Hematopoietic multipotent progenitor cell (in vitro differentiated cells): Measurements from ENCODE around the gene WASF2. TPM values are rescaled to one million over a fixed set of nuclear protein-coding genes. Genes with fewer than 3 reads are reported as not detected.
A peak's percentile ranks its signal among the peaks of the same experiment; 100 is the strongest.

Experiments used
- DNase-seq, 3 donors: peaks; one replicate each; pipeline ENCODE4 v3.0.0-alpha.2; 2011 to 2015; ENCODE audit warnings: low read depth in 2 of 3, low spot score in 2 of 3
- total RNA-seq: library from RNA; depleted of rRNA; stranded (reverse); fragments of >200 nt; gene quantifications from one replicate; pipeline ENCODE4 v1.2.3, GENCODE V29; 2012

Gene WASF2
- total RNA-seq, 1 donor: 43.9 TPM

DNA sequence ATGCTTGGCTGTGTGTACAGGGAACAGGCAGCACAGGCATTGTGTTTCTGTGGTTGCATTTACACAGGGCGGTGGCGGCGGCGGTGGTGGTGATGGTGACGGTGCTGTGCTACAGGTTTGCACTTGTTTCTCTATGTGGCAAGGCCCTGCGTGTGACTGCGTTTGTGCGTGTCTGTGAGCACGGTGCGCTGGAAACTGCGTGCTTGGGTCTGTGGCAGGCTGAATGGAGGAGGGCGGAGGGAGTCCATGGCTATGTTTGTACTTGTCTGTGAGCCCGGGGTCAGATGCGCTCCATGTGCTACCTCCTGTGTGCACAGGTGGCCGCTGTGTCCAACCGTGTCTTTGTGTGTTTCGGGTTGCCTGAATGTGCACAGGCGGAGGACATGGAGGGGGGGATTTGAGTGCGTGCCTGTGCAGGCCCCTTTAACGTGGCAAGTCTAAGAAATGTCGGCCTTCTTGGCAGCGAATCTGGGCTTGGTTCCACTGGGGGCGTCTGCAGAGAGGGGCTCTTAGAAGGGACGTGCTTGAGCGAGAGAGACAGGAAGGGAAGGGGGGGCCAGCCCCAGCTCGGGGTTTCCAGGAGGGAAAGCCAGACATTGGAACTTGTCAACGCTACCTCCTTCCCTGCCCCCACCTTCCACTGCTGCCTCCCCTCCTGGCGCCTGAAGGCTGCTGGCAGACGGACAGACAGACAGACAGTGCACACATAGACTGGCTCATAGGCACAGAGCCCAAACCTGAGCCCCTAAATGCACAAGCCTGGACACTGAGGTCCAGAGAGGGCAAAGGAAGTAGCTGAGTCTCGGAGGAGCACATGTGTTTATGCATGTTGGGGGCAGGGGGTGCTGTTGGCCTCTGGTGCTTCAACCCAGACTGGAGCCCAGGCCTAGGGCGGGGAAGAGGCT lies 32.7 kb upstream of the WASF2 start:
- no peak for DNase-seq

DNA sequence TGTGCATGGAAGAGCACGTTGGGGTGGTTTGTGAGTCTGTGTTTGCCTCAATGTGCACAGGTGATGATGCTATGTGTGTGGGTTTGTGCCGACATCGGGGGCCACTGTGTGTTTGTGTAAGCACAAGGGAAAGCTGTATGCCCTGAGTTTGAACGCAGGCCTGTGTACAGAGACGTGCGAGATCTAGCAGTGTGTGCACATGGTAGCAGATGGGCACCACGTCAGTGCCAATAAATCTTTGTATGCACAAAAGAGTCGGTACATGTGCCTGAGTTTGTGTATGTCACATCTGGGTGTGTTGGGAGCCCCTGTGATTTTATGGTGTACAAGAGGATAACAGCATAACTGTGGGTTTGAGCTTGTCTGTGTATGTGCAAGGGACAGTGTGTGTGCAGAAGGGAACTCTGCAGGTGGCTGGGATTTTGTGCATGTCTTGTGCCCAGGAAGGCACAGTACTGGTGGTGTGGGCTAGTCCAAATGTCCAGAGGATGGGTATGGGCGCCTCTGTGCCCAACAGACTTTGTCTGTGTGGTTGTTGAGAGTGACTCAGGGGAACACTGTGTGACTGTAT lies 32.0 kb upstream of the WASF2 start:
- DNase-seq: no peak

DNA sequence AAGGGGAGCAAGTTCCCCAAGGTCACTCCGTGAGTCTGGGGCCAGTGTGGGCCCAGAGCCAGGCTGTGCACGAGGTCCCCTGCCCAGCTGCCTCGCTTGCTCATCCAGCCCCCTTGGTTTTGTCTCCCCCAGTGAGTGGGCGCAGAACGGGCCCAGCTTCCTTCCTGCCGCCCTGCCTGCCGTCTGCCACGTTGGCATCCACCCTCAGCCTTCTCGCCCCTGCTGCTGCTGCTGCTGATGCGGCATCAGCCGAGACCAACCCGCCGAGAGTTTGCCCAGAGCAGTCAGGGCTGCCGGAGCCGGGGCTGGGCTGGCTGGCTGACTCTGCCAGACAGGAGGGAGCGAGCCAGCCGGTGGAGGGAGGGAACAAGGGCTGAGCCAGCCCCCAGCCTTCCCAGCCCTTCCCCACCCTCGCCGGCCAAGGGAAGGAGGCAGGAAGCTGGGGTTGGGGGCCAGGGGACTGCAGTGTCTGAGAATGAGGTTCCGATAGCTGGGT lies 31.4 kb upstream of the WASF2 start:
- DNase-seq: peak in 2 of 3 donors; percentile 64 to 71

DNA sequence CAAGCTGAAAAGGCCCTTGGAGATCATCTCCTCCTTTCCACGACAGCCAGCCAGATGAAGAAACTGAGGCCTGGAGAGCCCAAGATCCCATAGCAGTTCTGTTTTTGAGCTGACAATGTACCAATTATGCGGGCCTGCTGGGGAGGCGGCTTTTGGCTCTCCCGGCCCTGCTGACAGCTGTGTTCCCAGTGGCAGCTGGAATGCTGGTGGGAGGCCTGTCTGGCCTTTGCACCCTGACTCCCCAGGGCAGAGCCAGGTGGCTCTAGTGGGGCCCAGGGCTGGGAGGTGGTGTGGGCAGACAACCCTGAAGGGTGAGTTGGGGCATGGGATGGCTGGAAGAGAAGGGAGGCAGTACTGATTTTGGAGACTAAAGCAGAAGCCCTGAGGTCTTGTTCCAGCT lies 30.7 kb upstream of the WASF2 start:
- DNase-seq: no peak

DNA sequence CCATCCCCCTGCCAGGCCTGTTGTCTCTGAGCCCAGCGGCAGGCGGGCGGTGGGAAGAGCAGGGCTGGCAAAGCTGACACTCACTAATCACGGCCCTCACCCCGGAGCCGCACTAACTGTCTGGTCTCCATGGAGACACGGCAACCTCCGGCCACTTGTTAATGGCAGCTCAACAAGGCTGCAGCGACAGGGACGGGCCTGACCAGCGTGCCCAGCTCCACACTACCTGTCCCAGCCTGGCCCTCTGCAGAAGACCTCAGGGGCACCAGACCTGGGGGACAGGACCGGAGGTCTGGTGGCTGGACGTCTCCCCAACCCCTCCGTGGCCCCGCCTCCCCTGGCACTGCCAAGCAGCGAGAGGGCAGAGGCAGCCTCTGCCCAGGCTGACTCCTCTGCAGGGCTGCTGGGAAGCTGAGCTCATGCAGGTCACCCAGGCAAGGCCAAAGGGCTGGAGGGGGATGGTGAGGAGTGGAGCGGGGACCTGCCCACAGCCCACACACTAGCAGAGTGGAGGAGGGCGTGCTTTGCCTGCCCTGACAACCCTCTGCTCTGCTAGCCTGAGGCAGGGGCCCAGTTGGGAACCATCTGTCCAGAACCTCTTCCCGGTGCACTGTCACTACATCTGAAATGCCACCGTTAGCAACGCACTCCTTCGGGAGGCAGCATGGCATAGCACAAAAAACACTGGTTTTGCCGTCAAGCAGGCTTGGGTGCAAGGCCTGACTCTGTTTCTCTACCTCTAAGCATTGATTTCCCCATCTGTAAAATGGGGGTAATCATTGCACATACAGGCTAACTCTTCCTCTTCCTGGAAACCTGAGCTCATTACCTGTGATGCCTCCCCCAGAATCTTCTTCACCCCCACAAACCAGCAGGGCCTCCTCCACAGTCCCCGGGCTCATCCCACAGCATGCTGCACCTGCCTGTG lies 29.6 kb upstream of the WASF2 start:
- no peak for DNase-seq

DNA sequence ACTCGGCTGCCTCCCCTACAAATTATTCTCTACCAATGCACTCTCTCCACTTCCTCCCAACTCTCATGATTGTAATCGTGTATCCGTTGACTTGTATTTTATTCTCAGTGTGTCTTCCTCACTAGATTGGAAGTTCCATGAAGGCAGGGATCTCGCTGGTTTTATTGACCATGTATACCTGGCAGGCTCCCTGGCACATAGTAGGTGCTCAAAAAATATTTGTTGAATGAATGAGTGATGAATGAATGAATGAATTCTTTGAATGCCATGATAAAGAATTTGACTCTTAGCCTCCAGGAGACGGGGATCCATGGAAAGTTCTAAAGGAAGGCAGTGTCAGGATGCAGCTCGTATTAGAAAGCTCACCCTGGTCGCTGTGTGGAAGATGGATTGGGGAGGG lies 28.8 kb upstream of the WASF2 start:
- DNase-seq: no peak

DNA sequence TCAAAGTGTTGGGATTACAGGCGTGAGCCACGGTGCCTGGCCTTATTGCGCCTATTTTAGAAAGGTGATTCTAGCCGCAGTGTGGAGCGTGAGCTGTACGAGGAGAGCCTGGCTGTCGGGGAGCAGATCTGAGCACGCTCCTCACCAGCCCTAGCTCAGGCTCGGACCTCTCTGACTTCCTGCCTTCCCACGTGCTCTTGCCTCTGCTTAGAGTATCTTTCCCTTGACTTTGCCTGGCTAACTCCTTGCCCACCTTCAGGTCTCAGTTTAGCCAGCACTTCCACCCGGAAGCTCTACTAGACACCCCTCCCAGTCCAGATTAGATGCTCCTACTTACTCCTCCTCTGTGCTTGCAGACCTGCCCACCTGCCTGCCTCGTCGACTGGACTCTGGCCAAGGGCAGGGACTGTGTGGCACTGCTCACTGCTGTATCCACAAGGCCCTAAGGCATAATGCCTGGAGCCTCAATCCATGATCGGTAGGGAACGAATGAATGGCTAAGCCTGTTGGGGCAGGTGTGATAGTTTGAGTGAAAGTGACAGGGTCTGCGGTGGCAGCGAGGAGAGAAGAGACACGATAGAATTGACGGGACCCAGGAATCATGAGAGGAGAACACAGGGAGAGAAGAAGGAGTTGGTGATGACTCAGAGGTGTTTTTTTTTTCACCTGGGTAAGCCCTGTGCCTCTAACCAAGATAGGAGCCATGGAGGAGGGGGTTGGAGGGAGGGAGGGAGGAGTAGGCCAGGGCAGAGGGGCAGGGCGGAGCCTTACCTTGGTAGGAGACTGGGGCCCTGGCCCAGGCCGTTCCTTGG lies 28.1 kb upstream of the WASF2 start:
- no peak for DNase-seq

- DNase-seq: no peak
Measured at GRCh38 chr1:27517301-27517700, 27.3 kb upstream of the WASF2 start.

GRCh38 chr1:27515626-27516025 lies 25.7 kb upstream of the WASF2 start:
- no peak for DNase-seq

GRCh38 chr1:27513958-27514357 lies 24.0 kb upstream of the WASF2 start:
- DNase-seq: no peak

DNA sequence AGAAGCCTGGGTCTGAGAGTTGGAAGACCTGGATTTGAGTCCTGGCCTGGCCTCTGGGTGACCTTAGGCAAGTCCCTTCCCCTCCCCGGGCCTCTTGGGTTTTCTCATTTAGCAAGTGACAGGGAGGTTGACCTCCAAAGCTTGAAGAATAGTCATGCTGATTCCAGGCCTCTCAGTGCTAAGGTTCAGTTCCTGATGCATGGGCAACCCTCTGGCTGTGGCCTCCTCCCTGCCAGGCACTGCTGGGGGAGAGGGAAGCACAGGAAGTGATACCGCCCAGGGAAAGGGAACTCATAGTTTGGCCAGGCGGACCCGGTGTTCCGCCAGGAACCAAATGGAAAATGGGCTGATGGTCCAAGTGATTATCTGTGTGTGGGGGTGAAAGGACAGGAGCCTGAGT lies 23.6 kb upstream of the WASF2 start:
- no peak for DNase-seq

GRCh38 chr1:27509127-27510080 lies 19.4 kb upstream of the WASF2 start:
- no peak for DNase-seq

DNA sequence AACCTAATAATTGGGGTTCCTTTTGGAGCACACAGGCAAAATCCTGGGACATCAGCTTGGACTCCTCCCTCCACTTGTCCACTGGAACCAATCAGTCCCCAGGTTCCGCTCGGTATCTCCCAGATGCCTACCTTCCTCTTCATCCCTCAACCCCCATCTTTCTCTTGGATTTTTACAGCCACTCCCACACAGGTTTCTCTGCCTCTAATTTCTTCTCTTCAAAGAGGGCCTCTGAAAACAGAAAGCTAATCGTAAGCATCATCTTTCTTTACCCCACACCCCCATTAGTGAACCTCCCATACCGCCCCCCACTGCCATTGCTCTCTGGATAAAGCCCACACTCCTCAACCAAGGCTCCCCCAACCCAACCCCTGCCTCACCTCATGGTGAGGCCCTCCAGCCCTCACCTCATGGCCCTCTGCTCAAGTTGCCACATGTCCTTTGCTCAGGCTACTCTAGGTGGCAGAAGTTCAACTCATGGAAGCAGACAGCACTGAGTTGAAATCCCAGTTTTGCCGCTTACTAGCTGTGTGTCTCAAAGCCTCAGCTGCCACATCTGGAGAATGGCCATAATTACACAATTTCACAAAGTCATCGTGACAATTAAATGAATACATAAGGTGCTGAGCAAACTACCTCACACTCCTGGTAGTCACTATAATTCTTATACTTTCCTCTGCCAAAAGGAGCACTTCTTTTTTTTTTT lies 18.1 kb upstream of the WASF2 start:
- DNase-seq: no peak

GRCh38 chr1:27506703-27507102 lies 16.7 kb upstream of the WASF2 start:
- no peak for DNase-seq

DNA sequence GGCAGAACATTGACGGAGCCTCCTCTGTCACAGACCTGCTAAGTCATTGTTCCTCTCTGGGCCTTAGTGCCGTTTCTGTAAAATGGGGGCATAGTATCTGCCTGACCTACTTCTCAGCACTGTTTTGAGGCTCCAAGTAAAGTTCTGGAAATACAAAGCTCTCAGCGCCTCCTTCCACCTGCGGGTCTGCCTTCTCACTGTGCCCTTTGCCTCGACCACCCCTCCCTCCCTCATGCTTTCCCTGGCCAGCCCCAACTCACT lies 15.4 kb upstream of the WASF2 start:
- no peak for DNase-seq

DNA sequence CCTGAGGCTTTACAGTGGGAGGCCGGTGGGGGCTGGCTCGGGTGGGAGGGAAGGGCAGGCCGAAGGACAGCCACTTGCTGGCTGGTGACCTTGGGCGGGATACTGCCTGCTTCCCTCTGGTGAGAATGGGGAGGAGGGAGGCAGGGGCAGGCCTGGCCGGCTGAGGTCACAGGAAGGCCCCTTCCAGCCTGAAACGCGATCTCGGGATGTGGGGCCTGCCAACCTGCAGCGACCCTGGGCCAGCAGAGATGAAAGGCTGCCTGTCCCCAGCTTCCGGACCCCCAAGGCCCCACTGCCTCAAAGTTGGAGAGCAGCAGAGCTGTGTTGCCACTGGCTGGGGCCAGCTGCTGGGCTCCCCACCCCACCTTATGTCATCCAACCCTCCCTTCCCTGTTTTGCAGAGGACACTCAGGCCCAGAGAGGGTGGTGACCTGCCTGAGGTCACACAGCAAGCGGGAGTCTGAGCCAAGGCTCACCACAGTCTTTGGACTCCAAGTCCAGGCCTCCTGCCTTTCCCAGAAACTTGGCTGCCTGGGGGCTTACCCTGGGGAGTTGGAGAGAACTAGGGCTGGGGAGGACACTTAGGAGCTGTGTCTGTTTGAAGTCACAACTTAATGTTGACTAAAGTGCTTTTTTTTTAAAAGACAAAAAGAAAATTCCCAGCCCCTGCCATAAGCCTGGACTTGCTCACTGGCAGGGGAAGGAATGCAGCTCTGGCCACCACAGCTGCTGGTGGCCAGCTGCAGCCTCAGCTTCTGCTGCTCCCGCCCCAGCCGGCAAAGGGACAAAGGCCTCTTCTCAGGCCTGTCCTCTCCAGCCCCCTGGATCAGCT lies 14.8 kb upstream of the WASF2 start:
- DNase-seq: no peak

DNA sequence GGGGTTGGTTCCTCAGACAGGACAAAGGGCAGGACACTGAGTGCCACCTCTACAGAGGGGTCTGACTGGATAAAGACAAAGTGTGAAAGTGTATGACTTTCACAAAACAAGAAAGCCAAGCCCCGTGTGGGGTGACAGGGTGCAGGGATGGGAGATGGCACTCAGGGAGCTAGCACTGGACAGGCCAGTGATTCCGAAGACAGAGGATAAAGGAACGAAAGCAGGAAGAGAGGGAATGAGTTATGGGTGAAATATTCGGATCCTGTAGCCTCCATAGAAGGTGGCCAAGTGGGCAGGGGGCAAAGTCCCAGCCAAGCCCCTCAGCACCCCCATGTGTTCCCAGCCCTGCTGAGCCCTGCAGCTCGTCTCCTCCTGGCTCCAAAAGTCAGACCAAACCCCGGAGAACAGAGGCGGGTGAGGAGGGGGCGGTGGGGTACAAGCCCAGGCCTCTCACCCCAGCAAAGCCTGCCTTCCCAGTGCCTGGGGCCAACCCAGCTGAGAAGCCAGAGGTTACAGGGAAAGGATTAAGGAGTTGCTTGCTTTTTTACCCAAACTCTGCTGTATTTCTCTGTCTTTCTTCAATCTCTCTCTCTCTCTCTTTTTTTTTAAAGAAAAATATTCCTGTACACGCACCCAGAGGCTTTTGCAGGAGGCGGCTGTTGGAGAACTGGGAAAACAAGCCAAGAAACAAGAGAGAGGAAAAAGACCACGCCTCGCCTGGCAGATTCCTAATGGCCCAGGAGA lies 14.0 kb upstream of the WASF2 start:
- DNase-seq: no peak
